Erythroblast (primary cell): ENCODE data around the gene LDLRAD4.

Experiments used
- GATA1 ChIP-seq: IDR thresholded peaks from 2 replicates; pipeline ENCODE4 v1.6.1; 2011; ENCODE audit warnings: low read depth, mild to moderate bottlenecking, control low read depth, low read length, moderate library complexity
- POLR2A ChIP-seq: IDR thresholded peaks from 2 replicates; pipeline ENCODE4 v1.6.1; 2011; ENCODE audit warnings: mild to moderate bottlenecking, low read length

DNA sequence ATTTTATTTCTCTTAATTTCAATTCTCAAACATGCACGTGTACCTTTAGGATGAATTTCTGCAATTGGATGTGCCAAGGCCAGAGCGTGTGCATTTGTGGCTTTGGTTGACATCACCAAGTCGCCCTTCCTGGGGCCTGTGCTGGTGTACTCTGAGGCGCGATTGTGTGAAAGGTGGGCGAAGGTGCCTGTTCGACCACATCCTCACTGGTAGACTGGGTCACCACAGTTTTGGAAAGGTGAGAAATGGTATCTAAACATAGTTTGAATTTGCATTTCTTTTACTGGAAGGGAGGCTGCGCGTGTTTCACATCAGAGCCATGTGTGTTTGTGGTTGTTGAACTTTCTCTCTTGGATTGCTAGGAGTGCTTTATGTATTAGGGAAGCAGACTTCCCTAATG, 89.8 kb downstream of the LDLRAD4 start:
- no peak for TF ChIP-seq POLR2A
- TF ChIP-seq GATA1, result no peak
